H1 (cell line): ENCODE measurements around the gene MSANTD3. TPM values are rescaled to one million over a fixed set of nuclear protein-coding genes. Genes with fewer than 3 reads are reported as not detected.

Source experiments
- ASH2L ChIP-seq: fragments of 200-600, 300-600 bp; sonication (generic); IDR thresholded peaks from one replicate; pipeline ENCODE4 v1.7.1; 2017; ENCODE audit warnings: low read length
- CEBPB ChIP-seq: IDR thresholded peaks from 2 replicates; pipeline ENCODE4 v1.6.1; 2012; ENCODE audit warnings: low read depth, low read length
- CREB1 ChIP-seq: IDR thresholded peaks from 2 replicates; pipeline ENCODE4 v1.6.1; 2012; ENCODE audit warnings: inconsistent platforms
- HDAC6 ChIP-seq: IDR thresholded peaks from one replicate; pipeline ENCODE4 v1.7.1; 2012; ENCODE audit warnings: low read depth, mild to moderate bottlenecking, inconsistent platforms, low read length, moderate library complexity
- MAX ChIP-seq: IDR thresholded peaks from 2 replicates; pipeline ENCODE4 v1.6.1; 2012; ENCODE audit warnings: inconsistent platforms
- NANOG ChIP-seq: IDR thresholded peaks from 2 replicates; pipeline ENCODE4 v1.6.1; 2011; ENCODE audit warnings: low read length, low read depth, mild to moderate bottlenecking, inconsistent platforms; ENCODE audit not compliant: insufficient read depth, poor library complexity, severe bottlenecking
- NRF1 ChIP-seq: IDR thresholded peaks from 2 replicates; pipeline ENCODE4 v1.6.1; 2011; ENCODE audit warnings: mild to moderate bottlenecking, low read depth, low read length, improper control_type of control experiment
- POLR2AphosphoS5 ChIP-seq: IDR thresholded peaks from 2 replicates; pipeline ENCODE4 v1.6.1; 2011; ENCODE audit warnings: low read depth, low read length
- POU5F1 ChIP-seq: IDR thresholded peaks from 2 replicates; pipeline ENCODE4 v1.6.1; 2011; ENCODE audit warnings: low read depth, mild to moderate bottlenecking, low read length, moderate library complexity
- RAD21 ChIP-seq, 2 experiments: IDR thresholded peaks in 1 of 2; conservative IDR thresholded peaks in 1 of 2; 2 replicates each; pipeline ENCODE4 v1.6.1; 2011; ENCODE audit warnings: low read depth in 2 of 2, low read length in 2 of 2, improper control_type of control experiment in 1 of 2, inconsistent platforms in 1 of 2, mild to moderate bottlenecking in 1 of 2, moderate library complexity in 1 of 2
- RNF2 ChIP-seq: fragments of 200-900, 300-1000 bp; sonication (generic); IDR thresholded peaks from 2 replicates; pipeline ENCODE4 v1.7.1; 2016; ENCODE audit warnings: borderline replicate concordance, low read depth, mild to moderate bottlenecking, antibody characterized with exemption, low read length; ENCODE audit not compliant: poor library complexity, severe bottlenecking; ENCODE audit errors: missing control alignments
- SP4 ChIP-seq: IDR thresholded peaks from 2 replicates; pipeline ENCODE4 v1.6.1; 2012; ENCODE audit warnings: low read length, inconsistent platforms
- polyA plus RNA-seq, 7 experiments: library from polyadenylated mRNA; depleted of rRNA in 3 of 7; stranded (reverse) in 5 of 7; unstranded in 2 of 7; fragments of >200 nt in 5 of 7; fragments of 200-250 nt in 2 of 7; gene quantifications; 1 replicate in 5 of 7; 2 replicates in 1 of 7; 4 replicates in 1 of 7; pipeline versions ENCODE4 v1.2.1 to v1.2.3, GENCODE V29; 2011 to 2013; ENCODE audit warnings: missing spikeins in 2 of 7, mixed read lengths in 2 of 7
- total RNA-seq: library from RNA; stranded (reverse); fragmentation: NEBNext Ultra II Directional; extraction: Animal tissue kit (Norgen Biotek cat#: 25700); gene quantifications from 2 replicates; pipeline ENCODE4 v1.2.1, GENCODE V29; 2021
- TF ChIP-seq, protein P1 (sequence below): IDR thresholded peaks from 2 replicates; pipeline ENCODE4 v1.6.1; 2012; ENCODE audit warnings: inconsistent platforms

The MSANTD3 gene
- total and polyA plus RNA-seq, 2 of the 8 experiments (the other 6 are each of a cell fraction or from before 2014, with no cell fraction given): 12.0 to 41.3 TPM

GRCh38 chr9:100411472-100412283 is 15.3 kb upstream of the MSANTD3 start (continued):
- TF ChIP-seq, protein P1, sequence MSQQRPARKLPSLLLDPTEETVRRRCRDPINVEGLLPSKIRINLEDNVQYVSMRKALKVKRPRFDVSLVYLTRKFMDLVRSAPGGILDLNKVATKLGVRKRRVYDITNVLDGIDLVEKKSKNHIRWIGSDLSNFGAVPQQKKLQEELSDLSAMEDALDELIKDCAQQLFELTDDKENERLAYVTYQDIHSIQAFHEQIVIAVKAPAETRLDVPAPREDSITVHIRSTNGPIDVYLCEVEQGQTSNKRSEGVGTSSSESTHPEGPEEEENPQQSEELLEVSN: peak; percentile 26; the same call in 1 of the 2 replicates
- TF ChIP-seq SP4 (0 out of 2 replicates have a peak, but pooled peaks have one; percentile 42), MAX (no peak), NRF1 (peak; percentile 91), RAD21 (IDR thresholded peaks at IDR 0.05 in 1 of 2, conservative IDR thresholded peaks at IDR 0.05 in 1 of 2; ENCODE audit: low read depth in 2 of 2, low read length in 2 of 2) (no peak), POU5F1 (no peak), HDAC6 (no peak), CREB1 (peak; percentile 71), NANOG (no peak), ASH2L (peak; percentile 65), CEBPB (peak; percentile 10; the same call in 1 of the 2 replicates), POLR2AphosphoS5 (peak; percentile 75), RNF2 (no peak)
- TF ChIP-seq, all 59 proteins: peak for 13
